HG03342 (cell line): Measurements from ENCODE around the gene BABAM1.

Source experiments
- ATAC-seq: cut with Tn5 transposase; IDR thresholded peaks from one replicate; pipeline ENCODE4 v1.9.1; 2021; ENCODE audit warnings: mild to moderate bottlenecking, moderate library complexity; ENCODE audit not compliant: unreplicated experiment

The BABAM1 gene

DNA sequence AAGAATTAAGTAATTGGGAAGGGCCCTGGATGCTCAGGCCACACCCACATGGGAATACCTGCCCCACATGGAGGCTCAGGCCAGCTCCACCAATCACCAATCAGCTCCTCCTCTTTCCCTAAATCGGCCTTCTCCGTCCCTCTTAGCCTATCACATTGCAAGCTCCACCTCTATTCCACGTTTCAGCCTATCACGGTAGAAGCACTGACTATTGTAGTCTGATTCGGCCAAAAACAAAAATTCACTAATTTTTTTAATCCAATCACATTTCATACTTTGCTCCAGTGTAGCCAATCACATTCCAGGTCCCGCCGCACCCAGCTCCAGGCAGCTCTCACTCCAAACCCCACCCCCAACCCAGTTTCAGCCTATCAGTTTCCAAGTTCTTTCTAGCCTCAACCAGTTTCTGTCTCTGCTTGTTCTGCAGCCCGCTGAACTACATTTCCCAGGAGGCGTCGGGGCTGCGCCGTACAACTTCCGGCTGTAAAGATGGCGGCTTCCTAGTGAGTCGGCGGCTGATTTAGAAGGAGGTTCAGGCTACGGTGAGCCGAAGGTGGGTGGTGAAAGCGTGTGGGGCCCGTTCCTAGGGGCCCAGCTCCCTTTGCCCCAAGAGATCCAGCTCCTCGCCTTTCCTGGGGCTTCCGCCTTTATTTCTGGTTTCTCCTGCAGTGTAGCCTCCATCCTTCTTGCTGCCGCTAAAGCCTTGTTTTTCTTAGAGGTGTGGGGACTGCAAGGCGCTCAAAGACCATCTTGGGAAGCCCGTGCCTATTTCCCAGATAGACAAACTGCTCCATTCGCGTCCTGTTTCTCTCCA, at the start of gene BABAM1:
Gene BABAM1 (plus strand): TSS at position 469 of the 814 bp plus-strand sequence. CDS start 1,364 bp downstream, outside the sequence.
- ATAC-seq: peak; percentile 88

DNA sequence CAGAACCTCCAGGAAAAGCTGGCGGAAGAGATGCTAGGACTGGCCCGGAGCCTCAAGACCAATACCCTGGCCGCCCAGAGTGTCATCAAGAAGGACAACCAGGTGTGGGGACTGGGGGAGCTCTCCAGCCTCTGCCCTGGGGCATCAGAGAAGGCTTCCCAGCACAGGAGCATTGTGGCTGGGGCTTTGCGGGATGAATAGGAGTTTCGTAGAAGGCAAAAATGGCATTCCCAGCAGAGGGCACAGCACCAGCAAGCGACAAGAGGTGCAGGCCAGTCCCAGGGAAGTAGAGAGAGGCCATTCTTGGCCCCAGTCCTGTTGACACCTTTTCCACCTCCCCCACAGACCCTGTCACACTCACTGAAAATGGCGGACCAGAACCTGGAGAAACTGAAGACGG, 48.0 kb upstream of the BABAM1 start:
- ATAC-seq: no peak

- ATAC-seq: no peak
Measured at GRCh38 chr19:17220207-17220758, 47.0 kb upstream of the BABAM1 start.

DNA sequence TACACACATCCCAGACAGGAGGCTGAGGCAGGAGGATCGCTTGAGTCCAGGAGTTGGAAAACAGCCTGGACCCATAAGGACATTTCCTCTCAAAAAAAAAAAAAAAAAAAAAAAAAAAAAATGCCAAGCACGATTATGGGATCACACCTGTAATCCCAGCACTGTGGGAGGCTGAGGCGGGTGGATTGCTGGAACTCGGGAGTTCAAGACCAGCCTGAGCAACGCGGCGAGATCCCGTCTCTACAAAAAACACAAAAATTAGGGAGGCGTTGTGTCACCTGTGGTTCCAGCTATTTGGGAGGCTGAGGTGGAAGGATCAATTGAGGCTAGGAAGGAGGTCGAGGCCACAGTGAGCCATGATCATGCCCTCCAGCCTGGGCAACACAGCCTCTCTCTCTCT, 42.2 kb upstream of the BABAM1 start:
- ATAC-seq: no peak

DNA sequence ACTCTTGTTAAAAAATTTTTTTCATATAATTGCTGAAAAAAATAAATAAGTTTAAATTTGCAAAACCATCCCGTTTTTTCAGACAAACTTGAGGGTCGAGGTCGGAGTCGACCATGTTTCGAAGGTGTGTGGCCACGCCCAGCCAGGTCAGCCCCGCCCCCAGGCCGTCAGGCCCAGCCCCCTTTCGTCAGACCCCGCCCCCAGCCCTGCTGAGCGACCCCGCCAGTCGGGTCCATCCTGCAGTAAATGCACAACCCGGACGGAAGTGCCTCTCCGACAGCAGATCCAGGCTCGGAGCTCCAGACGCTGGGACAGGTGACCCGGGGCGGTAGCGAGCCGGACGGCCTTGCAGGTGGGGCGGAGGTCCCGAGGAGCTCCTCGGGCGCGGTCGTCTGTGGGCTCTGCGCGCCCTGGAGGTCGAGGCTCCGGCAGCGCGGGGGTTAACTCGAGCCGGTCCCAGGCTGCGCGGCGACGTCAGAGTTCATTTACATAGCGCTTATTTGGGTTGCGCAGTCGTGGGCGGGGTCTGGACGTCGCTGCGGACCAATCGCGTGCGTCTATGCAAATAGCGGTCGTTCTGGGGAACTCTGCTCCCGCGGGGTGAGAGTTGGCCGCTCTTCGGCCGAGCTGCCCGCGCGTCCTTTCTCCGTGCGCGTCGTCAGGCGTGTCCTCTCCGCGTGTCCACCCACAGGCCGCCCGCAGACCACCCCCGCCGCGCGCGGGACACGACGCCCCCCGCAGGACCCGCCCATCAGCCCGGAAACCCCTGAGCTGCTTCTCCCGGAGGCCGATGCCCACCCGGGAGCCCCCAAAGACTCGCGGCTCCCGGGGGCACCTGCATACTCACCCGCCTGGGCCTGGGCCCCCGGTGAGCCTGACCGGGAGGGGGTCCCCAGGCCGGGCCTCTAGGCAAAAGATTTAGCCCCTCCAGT, 41.0 kb upstream of the BABAM1 start, which contains the start of gene OCEL1:
Gene OCEL1 (plus strand): TSS at position 225 of the 932 bp plus-strand sequence. CDS start 22 bp downstream, at position 247.
- ATAC-seq: peak; percentile 87

GRCh38 chr19:17227798-17228367, 39.4 kb upstream of the BABAM1 start:
- ATAC-seq: no peak

DNA sequence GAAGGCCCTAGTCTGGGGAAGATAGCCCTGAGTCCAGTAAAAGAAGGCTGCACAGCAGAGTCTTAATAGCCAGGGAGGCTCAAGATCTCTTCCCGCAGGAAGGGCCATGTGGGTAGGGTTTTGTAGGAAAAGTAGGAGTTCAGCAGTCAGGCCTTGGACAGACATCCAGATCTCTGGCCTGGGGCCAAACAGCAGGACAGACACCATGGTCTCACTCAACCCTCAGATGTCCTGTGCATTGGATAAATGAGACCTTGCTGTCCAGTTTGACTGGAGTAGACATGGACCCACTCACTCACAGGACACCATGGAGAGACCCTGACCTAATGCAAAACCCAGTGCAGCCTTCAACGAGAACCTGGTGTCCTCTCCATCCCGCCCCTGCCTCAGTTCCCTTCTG, 37.4 kb upstream of the BABAM1 start:
- ATAC-seq: no peak

DNA sequence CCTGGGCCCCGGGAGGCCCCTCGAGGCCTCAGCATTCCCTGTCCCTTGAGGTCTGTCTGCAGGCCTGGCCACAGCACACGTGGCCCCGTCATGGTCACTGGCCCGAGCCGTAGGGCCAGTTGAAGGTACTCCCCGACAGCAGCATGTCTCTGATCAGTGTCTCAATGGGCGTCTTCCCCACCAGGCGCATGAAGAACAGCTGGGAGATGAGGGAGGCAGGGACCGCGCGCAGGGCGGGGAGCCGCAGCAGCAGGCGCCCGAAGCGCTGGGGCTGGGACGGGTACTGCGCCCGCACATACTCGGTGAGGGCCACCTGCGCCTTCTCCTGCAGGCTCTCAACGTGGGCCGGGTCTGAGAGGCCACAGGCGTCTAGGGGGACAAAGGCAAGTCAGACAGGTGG, 35.0 kb upstream of the BABAM1 start:
- no peak for ATAC-seq

DNA sequence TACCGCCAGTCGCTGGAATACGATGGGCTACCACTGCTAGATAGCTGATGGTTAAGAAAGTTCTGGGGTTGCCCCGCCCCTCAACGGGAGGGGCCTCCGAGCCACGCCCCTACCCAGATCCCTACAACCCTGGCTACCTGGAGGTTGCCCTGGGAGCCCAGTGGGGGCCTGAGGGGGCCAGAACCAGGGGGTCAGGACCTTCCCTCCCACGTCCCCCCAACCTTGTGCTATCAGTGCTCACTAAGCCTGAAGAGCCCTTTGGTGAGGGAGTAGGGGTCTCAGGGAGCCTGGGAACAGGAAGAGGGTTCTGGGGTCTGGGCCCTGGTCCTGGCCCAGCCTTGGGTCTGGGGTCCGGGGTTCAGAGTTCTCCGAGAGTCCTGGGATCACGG, 32.3 kb upstream of the BABAM1 start:
- peak; percentile 47 for ATAC-seq

DNA sequence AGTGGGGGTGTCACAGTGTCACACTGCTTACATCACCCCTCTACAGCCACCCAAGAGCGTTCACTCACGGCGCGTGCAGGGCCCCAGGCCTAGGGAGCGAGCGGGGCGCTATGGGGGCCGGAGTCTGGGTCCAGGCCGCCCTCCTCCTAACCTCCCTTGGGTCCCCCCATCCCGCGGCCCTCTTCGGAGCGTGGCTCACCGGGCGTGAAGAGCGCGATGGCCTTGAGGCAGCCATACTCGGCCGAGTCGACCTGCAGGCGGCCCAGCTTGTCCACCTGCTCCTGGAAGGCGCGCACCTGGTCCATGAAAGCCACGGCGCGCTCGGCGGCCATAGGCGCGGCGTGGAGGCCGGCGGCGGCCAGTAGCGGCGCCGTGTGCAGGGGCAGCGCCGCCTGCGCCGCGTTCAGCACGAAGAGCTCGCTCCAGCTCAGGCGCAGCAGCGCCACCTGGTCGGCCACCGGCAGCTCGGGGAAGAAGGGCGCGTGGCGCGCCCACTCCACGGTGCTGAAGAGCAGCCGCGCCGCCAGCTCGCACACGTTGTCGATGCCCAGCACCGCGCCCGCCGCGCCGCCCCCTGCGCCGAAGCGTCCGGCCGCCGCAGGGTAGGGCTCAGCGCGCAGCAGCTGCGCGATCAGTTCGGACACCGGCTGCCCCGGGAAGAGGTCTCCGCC, 31.8 kb upstream of the BABAM1 start:
- no peak for ATAC-seq

DNA sequence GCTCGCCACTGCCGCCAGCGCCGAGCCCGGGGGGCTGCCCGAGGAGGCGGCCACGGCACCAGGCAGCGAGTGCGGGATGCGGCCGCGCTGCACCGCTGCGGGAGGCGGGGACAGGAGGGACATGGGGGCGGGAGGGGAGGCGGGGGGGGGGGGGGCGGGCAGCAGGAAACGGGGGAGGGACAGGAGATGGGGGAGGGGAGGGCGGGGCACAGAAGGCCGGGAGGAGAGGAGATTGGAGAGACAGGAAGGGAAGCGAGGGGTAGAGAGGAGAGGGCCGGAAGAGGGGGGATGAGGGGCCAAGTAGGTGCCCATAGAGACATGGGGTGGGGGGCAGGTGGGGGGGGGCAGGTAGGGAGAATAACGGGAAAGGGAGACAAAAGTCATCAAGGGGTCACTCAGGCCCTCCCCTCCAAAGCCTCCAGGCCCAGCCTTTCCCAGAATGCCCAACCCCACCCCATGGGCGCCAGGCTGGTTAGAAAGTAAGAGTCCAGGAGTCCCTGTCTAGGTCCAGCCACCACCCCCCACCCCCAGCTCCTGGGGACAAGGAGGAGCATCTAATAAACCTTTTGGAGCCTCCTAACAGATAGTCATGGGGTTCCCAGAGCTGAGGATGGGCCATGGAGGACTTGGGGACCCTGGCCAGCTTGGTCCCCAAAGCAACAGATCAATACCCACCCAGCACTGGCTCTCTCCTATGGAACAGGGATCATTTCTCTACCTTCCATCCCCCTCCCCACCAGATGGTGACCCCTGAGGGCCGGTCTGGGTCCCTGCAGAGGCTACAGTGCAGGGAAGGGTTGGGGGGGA, 31.1 kb upstream of the BABAM1 start:
- ATAC-seq: no peak

- ATAC-seq: no peak
Measured at GRCh38 chr19:17236811-17237543, 30.3 kb upstream of the BABAM1 start.

DNA sequence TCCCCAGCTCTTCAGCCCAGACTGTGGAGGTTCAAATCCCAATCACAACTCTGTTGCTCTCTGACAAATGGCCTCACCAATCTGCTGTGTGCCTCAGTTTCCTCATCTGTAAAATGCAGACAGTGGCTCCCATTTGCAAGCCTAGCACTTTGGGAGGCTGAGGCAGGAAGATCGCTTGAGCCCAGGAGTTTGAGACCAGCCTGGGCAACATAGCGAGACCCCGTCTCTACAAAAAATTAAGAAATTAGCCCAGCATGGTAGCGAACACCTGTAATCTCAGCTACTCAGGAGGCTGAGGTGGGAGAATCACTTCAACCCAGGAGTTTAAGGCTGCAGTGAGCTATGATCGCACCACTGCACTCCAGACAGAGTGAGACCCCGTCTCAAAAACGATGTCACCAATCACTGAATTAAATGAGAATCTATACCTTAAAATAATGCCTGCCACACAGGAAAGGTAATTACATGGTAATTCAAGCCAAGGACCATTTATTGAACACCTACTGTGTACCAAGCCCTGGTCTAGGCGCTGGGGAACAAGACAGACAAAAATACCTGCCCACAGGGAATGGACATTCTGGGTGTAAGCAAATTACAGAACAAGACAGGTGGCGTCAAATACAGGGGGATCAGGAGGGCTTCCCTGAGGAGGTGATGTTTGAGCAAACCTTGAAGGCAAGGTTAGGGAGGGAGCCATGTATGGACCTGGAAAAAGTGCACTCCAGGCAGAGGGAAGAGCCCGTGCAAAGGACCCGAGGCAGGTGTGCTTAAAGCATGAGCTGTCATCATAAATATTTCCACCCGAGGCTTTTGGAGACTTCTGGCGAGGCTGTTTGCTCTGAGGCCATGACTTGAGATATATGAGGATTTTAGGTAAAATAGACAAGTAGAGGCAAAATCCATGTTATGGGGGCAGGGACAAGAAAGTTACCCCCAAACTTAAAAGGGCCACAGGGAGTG, 29.2 kb upstream of the BABAM1 start:
- ATAC-seq: no peak

DNA sequence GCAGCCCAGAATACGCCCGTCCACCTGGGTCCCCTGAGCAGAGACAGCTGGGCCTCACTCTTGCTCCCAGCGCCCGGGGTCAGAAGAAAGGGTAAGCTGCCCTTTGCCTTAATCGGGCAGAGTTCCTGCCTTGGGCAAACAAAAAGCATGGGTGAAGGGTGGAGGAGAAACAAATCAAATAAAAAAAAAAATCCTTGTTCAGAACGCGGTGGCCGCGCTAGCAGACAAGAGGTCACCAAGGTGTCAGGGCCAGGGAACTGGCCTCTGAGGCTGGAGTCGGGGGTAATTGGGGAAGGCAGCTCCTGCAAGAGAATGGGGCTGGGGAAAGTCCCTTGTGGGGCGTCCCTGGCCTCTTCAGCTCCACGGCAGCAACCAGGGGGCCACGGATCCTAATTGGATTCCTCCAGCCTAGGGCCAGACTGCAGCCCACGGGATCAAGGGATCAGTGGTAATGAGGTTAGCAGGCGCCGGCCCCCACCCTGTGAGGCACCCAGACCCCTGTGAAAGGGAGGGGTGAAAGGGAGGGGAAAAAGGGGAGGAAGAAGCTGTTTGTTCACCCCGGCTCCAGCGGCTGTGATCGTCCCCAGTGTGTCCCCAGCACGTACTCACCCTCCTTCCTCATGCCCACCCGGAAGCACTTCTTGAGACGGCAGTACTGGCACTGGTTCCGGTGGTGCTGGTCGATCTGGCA, 27.0 kb upstream of the BABAM1 start:
- no peak for ATAC-seq

DNA sequence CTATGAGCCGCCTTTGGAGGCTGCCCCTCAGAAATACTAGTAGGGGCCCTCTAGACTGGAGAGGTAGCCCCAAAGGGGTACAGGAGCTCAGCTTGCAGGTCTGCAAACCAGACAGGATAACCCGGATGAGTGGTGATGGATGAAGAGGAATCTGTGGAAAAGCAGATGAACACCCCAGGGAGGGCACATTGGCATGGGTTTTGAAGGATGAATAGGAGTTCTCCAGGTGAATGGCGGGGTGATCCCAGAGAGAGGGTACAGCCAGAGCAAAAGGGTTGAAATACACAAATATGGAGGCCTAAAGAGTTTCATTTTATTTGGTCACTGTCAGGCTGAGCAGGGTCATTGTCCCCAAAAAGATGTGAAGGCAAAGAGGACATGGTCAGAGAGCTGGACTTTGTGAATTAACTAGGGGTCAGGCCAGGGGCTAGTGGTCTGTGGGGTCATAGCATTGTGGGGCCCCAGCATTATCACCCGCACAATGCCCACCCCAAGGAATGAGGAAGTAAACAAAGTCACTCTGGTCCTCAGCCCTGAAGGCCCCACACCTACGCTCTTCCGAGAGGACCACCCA, 26.3 kb upstream of the BABAM1 start:
- no peak for ATAC-seq

GRCh38 chr19:17242431-17243208, 24.6 kb upstream of the BABAM1 start:
- ATAC-seq: no peak
